Trophoblast cell (in vitro differentiated cells and primary cell): Measurements from ENCODE around the gene SDK2.

Source experiments
- DNase-seq, 2 donors: peaks; one replicate each; pipeline ENCODE4 v3.0.0-alpha.2; 2016
- H2AFZ ChIP-seq: 2 replicates; pipeline ENCODE4 v1.6.1; 2013; ENCODE audit warnings: low read length, moderate library complexity, mild to moderate bottlenecking; ENCODE audit not compliant: insufficient read depth, poor library complexity
- H2AK5ac ChIP-seq: 2 replicates; pipeline ENCODE4 v1.6.1; 2013; ENCODE audit warnings: mild to moderate bottlenecking, low read length
- H2BK120ac ChIP-seq: 2 replicates; pipeline ENCODE4 v1.6.1; 2013; ENCODE audit warnings: low read length, mild to moderate bottlenecking, moderate library complexity; ENCODE audit not compliant: insufficient read depth, poor library complexity
- H2BK12ac ChIP-seq: 2 replicates; pipeline ENCODE4 v1.6.1; 2013; ENCODE audit warnings: mild to moderate bottlenecking, low read length, moderate library complexity
- H2BK5ac ChIP-seq: 2 replicates; pipeline ENCODE4 v1.6.1; 2013; ENCODE audit warnings: low read length, low read depth, moderate library complexity, mild to moderate bottlenecking; ENCODE audit not compliant: poor library complexity
- H3K14ac ChIP-seq: 2 replicates; pipeline ENCODE4 v1.6.1; 2013; ENCODE audit warnings: mild to moderate bottlenecking, low read length
- H3K18ac ChIP-seq: 2 replicates; pipeline ENCODE4 v1.6.1; 2013; ENCODE audit warnings: mild to moderate bottlenecking, low read length
- H3K23ac ChIP-seq: 2 replicates; pipeline ENCODE4 v1.6.1; 2013; ENCODE audit warnings: low read length
- H3K27ac ChIP-seq: 2 replicates; pipeline ENCODE4 v1.5.1; 2013; ENCODE audit warnings: low read depth, mild to moderate bottlenecking, inconsistent platforms, low read length, moderate library complexity
- H3K27me3 ChIP-seq: 2 replicates; pipeline ENCODE4 v1.6.1; 2013; ENCODE audit warnings: inconsistent platforms, mild to moderate bottlenecking, low read length, moderate library complexity; ENCODE audit not compliant: insufficient read depth
- H3K36me3 ChIP-seq, 2 experiments: 1 replicate in 1 of 2; 2 replicates in 1 of 2; pipeline ENCODE4 v1.6.1; 2013; ENCODE audit warnings: low read length in 2 of 2, mild to moderate bottlenecking in 2 of 2, moderate library complexity in 1 of 2; ENCODE audit not compliant: insufficient read depth in 2 of 2, control insufficient read depth in 1 of 2
- H3K4ac ChIP-seq: 2 replicates; pipeline ENCODE4 v1.6.1; 2013; ENCODE audit warnings: low read depth, mild to moderate bottlenecking, low read length, moderate library complexity
- H3K4me1 ChIP-seq, 2 experiments: 1 replicate in 1 of 2; 2 replicates in 1 of 2; pipeline ENCODE4 v1.6.1; 2013; ENCODE audit warnings: low read length in 2 of 2, mild to moderate bottlenecking in 2 of 2, moderate library complexity in 1 of 2; ENCODE audit not compliant: insufficient read depth in 2 of 2, control insufficient read depth in 1 of 2
- H3K4me2 ChIP-seq: 2 replicates; pipeline ENCODE4 v1.6.1; 2013; ENCODE audit warnings: inconsistent platforms, mild to moderate bottlenecking, low read length, moderate library complexity
- H3K4me3 ChIP-seq: 2 replicates; pipeline ENCODE4 v1.5.1; 2013; ENCODE audit warnings: mild to moderate bottlenecking, low read depth, low read length, inconsistent platforms
- H3K79me1 ChIP-seq: one replicate; pipeline ENCODE4 v1.6.1; 2013; ENCODE audit warnings: low read length
- H3K79me2 ChIP-seq: 2 replicates; pipeline ENCODE4 v1.6.1; 2013; ENCODE audit warnings: low read length, mild to moderate bottlenecking; ENCODE audit not compliant: control insufficient read depth, insufficient read depth, poor library complexity
- H3K9ac ChIP-seq: 2 replicates; pipeline ENCODE4 v1.6.1; 2013; ENCODE audit warnings: mild to moderate bottlenecking, low read length
- H3K9me3 ChIP-seq: 2 replicates; pipeline ENCODE4 v1.6.1; 2013; ENCODE audit warnings: low read depth, mild to moderate bottlenecking, control low read depth, inconsistent platforms, low read length; ENCODE audit not compliant: insufficient read depth
- H4K12ac ChIP-seq: 2 replicates; pipeline ENCODE4 v1.6.1; 2013; ENCODE audit warnings: low read depth, mild to moderate bottlenecking, low read length, moderate library complexity
- H4K8ac ChIP-seq: 2 replicates; pipeline ENCODE4 v1.6.1; 2013; ENCODE audit warnings: low read depth, mild to moderate bottlenecking, low read length, moderate library complexity
- H4K91ac ChIP-seq: one replicate; pipeline ENCODE4 v1.6.1; 2013; ENCODE audit warnings: low read depth, mild to moderate bottlenecking, low read length, moderate library complexity
- WGBS: extraction: QIAGEN DNeasy Blood & Tissue Kit; methylation state at CpG from one replicate; pipeline ENCODE4 v1.1.7; 2013; ENCODE audit warnings: missing lambda C conversion rate; ENCODE audit not compliant: insufficient read length, insufficient coverage; ENCODE audit errors: extremely low coverage; 5-methylcytosine and 5-hydroxymethylcytosine counted together

Gene SDK2

GRCh38 chr17:73346501-73347162 is 297.6 kb downstream of the SDK2 start:
- no peak for DNase-seq
- Histone ChIP-seq H3K36me3 (no peaks in the 10 kb centered on the region), H3K4me1 (peaks cover 25% of the 10 kb centered on the region in 2 experiments), H2BK120ac (no peak overlapping the region), H2AK5ac (no peak overlapping the region), H3K27ac (no peak overlapping the region), H2BK12ac (no peak overlapping the region), H3K4ac (no peak overlapping the region), H4K12ac (no peak overlapping the region), H3K79me2 (peaks cover 1% of the 10 kb centered on the region), H2BK5ac (no peak overlapping the region), H3K4me3 (no peak overlapping the region), H3K14ac (no peak overlapping the region), H3K9ac (no peak overlapping the region), H3K9me3 (no peaks in the 10 kb centered on the region), H3K18ac (no peak overlapping the region), H4K91ac (no peak overlapping the region), H4K8ac (no peak overlapping the region), H3K23ac (no peak overlapping the region), H2AFZ (no peak overlapping the region), H3K79me1 (peaks cover 17% of the 10 kb centered on the region), H3K27me3 (no peaks in the 10 kb centered on the region), H3K4me2 (no peak overlapping the region)
- no CpG with 5 or more reads among the region's 12 CpGs for WGBS

GRCh38 chr17:73343739-73344454 is 300.3 kb downstream of the SDK2 start:
- Histone ChIP-seq H3K27ac (peak overlapping the region; percentile 72), H2BK5ac (no peak overlapping the region), H4K8ac (peak overlapping the region; percentile 13), H3K23ac (no peak overlapping the region), H2AFZ (no peak overlapping the region), H3K79me2 (peaks cover 1% of the 10 kb centered on the region), H2BK120ac (peak overlapping the region; percentile 24), H3K4ac (no peak overlapping the region), H2AK5ac (no peak overlapping the region), H3K9me3 (no peaks in the 10 kb centered on the region), H3K27me3 (no peaks in the 10 kb centered on the region), H3K14ac (peak overlapping the region; percentile 42), H3K79me1 (peaks cover 18% of the 10 kb centered on the region), H4K91ac (peak overlapping the region; percentile 74), H3K9ac (no peak overlapping the region), H3K4me3 (no peak overlapping the region), H3K36me3 (no peaks in the 10 kb centered on the region), H2BK12ac (peak overlapping the region; percentile 15), H3K4me1 (peaks cover 25 to 27% of the 10 kb centered on the region in 2 experiments), H3K18ac (peak overlapping the region; percentile 9), H4K12ac (no peak overlapping the region), H3K4me2 (peak overlapping the region; percentile 51)
- no CpG with 5 or more reads among the region's 11 CpGs for WGBS
- no peak for DNase-seq

- H4K12ac ChIP-seq = peak overlapping the region; percentile 10
- no peaks in the 10 kb centered on the region for H3K27me3 ChIP-seq
- H3K4me3 ChIP-seq = no peak overlapping the region
- peak overlapping the region; percentile 74 for H4K91ac ChIP-seq
- H2BK5ac ChIP-seq = peak overlapping the region; percentile 60
- peak overlapping the region; percentile 51 for H3K4me2 ChIP-seq
- peak overlapping the region; percentile 37 for H2BK120ac ChIP-seq
- H3K79me1 ChIP-seq = peaks cover 18% of the 10 kb centered on the region
- H3K23ac ChIP-seq = no peak overlapping the region
- H3K9me3 ChIP-seq = no peaks in the 10 kb centered on the region
- H3K4ac ChIP-seq = no peak overlapping the region
- H3K18ac ChIP-seq = peak overlapping the region; percentile 36
- peak overlapping the region; percentile 8 for H2AK5ac ChIP-seq
- H3K9ac ChIP-seq = no peak overlapping the region
- peak overlapping the region; percentile 42 for H3K14ac ChIP-seq
- peak overlapping the region; percentile 24 for H2AFZ ChIP-seq
- no CpG with 5 or more reads among the region's 17 CpGs for WGBS
- DNase-seq = no peak
- peak overlapping the region; percentile 72 for H3K27ac ChIP-seq
- peaks cover 0 to 3% of the 10 kb centered on the region in 2 experiments for H3K36me3 ChIP-seq
- H4K8ac ChIP-seq = peak overlapping the region; percentile 20
- peak overlapping the region; percentile 34 for H2BK12ac ChIP-seq
- peaks cover 25 to 27% of the 10 kb centered on the region in 2 experiments for H3K4me1 ChIP-seq
- peaks cover 1% of the 10 kb centered on the region for H3K79me2 ChIP-seq
Measured at GRCh38 chr17:73343168-73343634, 301.0 kb downstream of the SDK2 start.

GRCh38 chr17:73342541-73343167 is 301.6 kb downstream of the SDK2 start:
- H3K36me3 ChIP-seq = peaks cover 0 to 3% of the 10 kb centered on the region in 2 experiments
- H4K12ac ChIP-seq = peak overlapping the region; percentile 73
- no peaks in the 10 kb centered on the region for H3K9me3 ChIP-seq
- peak overlapping the region; percentile 72 for H3K27ac ChIP-seq
- peaks cover 18% of the 10 kb centered on the region for H3K79me1 ChIP-seq
- H3K9ac ChIP-seq = no peak overlapping the region
- no CpG with 5 or more reads among the region's 7 CpGs for WGBS
- peak overlapping the region; percentile 98 for H2BK12ac ChIP-seq
- peak overlapping the region; percentile 83 for H3K14ac ChIP-seq
- peaks cover 25 to 27% of the 10 kb centered on the region in 2 experiments for H3K4me1 ChIP-seq
- no peak overlapping the region for H3K4me3 ChIP-seq
- H3K79me2 ChIP-seq = peaks cover 1% of the 10 kb centered on the region
- H4K8ac ChIP-seq = peak overlapping the region; percentile 74
- peak overlapping the region; percentile 80 for H3K4ac ChIP-seq
- H2AK5ac ChIP-seq = peak overlapping the region; percentile 89
- DNase-seq = peak in 1 of 2 donors; percentile 3
- H3K23ac ChIP-seq = no peak overlapping the region
- H3K18ac ChIP-seq = peak overlapping the region; percentile 94
- peak overlapping the region; percentile 43 for H2AFZ ChIP-seq
- H2BK5ac ChIP-seq = peak overlapping the region; percentile 74
- H3K4me2 ChIP-seq = peak overlapping the region; percentile 51
- H4K91ac ChIP-seq = peak overlapping the region; percentile 91
- peak overlapping the region; percentile 87 for H2BK120ac ChIP-seq
- H3K27me3 ChIP-seq = no peaks in the 10 kb centered on the region
